ENCODE results near the gene CASP14. TPM values are rescaled to one million over a fixed set of nuclear protein-coding genes. Genes with fewer than 3 reads are reported as not detected.
A peak's percentile ranks its signal among the peaks of the same experiment; 100 is the strongest.

Gene CASP14
- total and polyA plus RNA-seq, 2 donors, result 0.24 to 13.0 TPM

GRCh38 chr19:15025217-15025616 is 24.1 kb upstream of the CASP14 start:
- no peak for DNase-seq (ENCODE audit: low read depth in 6 of 9, low spot score in 9 of 9)
- peaks cover 0 to 8% of the 10 kb centered on the region in 2 donors for H3K27me3 ChIP-seq (ENCODE audit: control insufficient read depth in 2 of 2, insufficient read depth in 1 of 2, low read length in 1 of 2)
- H3K4me1 ChIP-seq (ENCODE audit: control insufficient read depth in 2 of 2, insufficient read depth in 2 of 2, low read length in 2 of 2), result no peaks in the 10 kb centered on the region
- H3K36me3 ChIP-seq (ENCODE audit: control insufficient read depth in 2 of 2, insufficient read depth in 2 of 2, low read length in 1 of 2), result no peaks in the 10 kb centered on the region
- no peak overlapping the region for H3K27ac ChIP-seq (ENCODE audit: low read depth in 1 of 2, low read length in 1 of 2)
- whole genome bisulfite sequencing, result 25% methylated on average over 2 of the region's 2 CpGs
- no peak overlapping the region for H3K4me3 ChIP-seq (ENCODE audit: low read length in 2 of 2)
- H3K9me3 ChIP-seq (ENCODE audit: control insufficient read depth in 2 of 2, insufficient read depth in 1 of 2, low read length in 1 of 2), result no peaks in the 10 kb centered on the region

- Histone ChIP-seq H3K4me1 (ENCODE audit: control insufficient read depth in 2 of 2, insufficient read depth in 2 of 2, low read length in 2 of 2) (no peaks in the 10 kb centered on the region), H3K27me3 (ENCODE audit: control insufficient read depth in 2 of 2, insufficient read depth in 1 of 2, low read length in 1 of 2) (no peaks in the 10 kb centered on the region), H3K36me3 (ENCODE audit: control insufficient read depth in 2 of 2, insufficient read depth in 2 of 2, low read length in 1 of 2) (no peaks in the 10 kb centered on the region), H3K9me3 (ENCODE audit: control insufficient read depth in 2 of 2, insufficient read depth in 1 of 2, low read length in 1 of 2) (no peaks in the 10 kb centered on the region), H3K27ac (ENCODE audit: low read depth in 1 of 2, low read length in 1 of 2) (no peak overlapping the region), H3K4me3 (ENCODE audit: low read length in 2 of 2) (no peak overlapping the region)
- WGBS, result 75% methylated on average over 5 of the region's 5 CpGs
- DNase-seq (ENCODE audit: low read depth in 6 of 9, low spot score in 9 of 9), result no peak
Measured at GRCh38 chr19:15028490-15028889, 20.8 kb upstream of the CASP14 start.

- 90% methylated on average over 1 of the region's 1 CpG for WGBS
- Histone ChIP-seq H3K9me3 (ENCODE audit: control insufficient read depth in 2 of 2, insufficient read depth in 1 of 2, low read length in 1 of 2) (no peaks in the 10 kb centered on the region), H3K27ac (ENCODE audit: low read depth in 1 of 2, low read length in 1 of 2) (no peak overlapping the region), H3K4me1 (ENCODE audit: control insufficient read depth in 2 of 2, insufficient read depth in 2 of 2, low read length in 2 of 2) (no peaks in the 10 kb centered on the region), H3K4me3 (ENCODE audit: low read length in 2 of 2) (no peak overlapping the region), H3K36me3 (ENCODE audit: control insufficient read depth in 2 of 2, insufficient read depth in 2 of 2, low read length in 1 of 2) (no peaks in the 10 kb centered on the region), H3K27me3 (ENCODE audit: control insufficient read depth in 2 of 2, insufficient read depth in 1 of 2, low read length in 1 of 2) (no peaks in the 10 kb centered on the region)
- DNase-seq (ENCODE audit: low read depth in 6 of 9, low spot score in 9 of 9), result no peak
Measured at GRCh38 chr19:15031675-15032074, 17.6 kb upstream of the CASP14 start.

GRCh38 chr19:15035795-15036311 is 13.4 kb upstream of the CASP14 start:
- 83% methylated on average over 1 of the region's 1 CpG for WGBS

GRCh38 chr19:15037586-15037985 is 11.7 kb upstream of the CASP14 start:
- Histone ChIP-seq H3K36me3 (ENCODE audit: control insufficient read depth in 2 of 2, insufficient read depth in 2 of 2, low read length in 1 of 2) (no peaks in the 10 kb centered on the region), H3K4me1 (ENCODE audit: control insufficient read depth in 2 of 2, insufficient read depth in 2 of 2, low read length in 2 of 2) (no peaks in the 10 kb centered on the region), H3K4me3 (ENCODE audit: low read length in 2 of 2) (no peak overlapping the region), H3K27me3 (ENCODE audit: control insufficient read depth in 2 of 2, insufficient read depth in 1 of 2, low read length in 1 of 2) (no peaks in the 10 kb centered on the region), H3K9me3 (ENCODE audit: control insufficient read depth in 2 of 2, insufficient read depth in 1 of 2, low read length in 1 of 2) (no peaks in the 10 kb centered on the region), H3K27ac (ENCODE audit: low read depth in 1 of 2, low read length in 1 of 2) (no peak overlapping the region)
- 73% methylated on average over 4 of the region's 4 CpGs for WGBS
- no peak for DNase-seq (ENCODE audit: low read depth in 6 of 9, low spot score in 9 of 9)

More at GRCh38 chr19:15035795-15036311, 13.4 kb upstream of the CASP14 start:
- no peak overlapping the region for H3K4me3 ChIP-seq (ENCODE audit: low read length in 2 of 2)
- no peaks in the 10 kb centered on the region for H3K27me3 ChIP-seq (ENCODE audit: control insufficient read depth in 2 of 2, insufficient read depth in 1 of 2, low read length in 1 of 2)
- H3K4me1 ChIP-seq (ENCODE audit: control insufficient read depth in 2 of 2, insufficient read depth in 2 of 2, low read length in 2 of 2), result no peaks in the 10 kb centered on the region
- H3K27ac ChIP-seq (ENCODE audit: low read depth in 1 of 2, low read length in 1 of 2), result no peak overlapping the region
- DNase-seq (ENCODE audit: low read depth in 6 of 9, low spot score in 9 of 9), result no peak
- no peaks in the 10 kb centered on the region for H3K36me3 ChIP-seq (ENCODE audit: control insufficient read depth in 2 of 2, insufficient read depth in 2 of 2, low read length in 1 of 2)
- H3K9me3 ChIP-seq (ENCODE audit: control insufficient read depth in 2 of 2, insufficient read depth in 1 of 2, low read length in 1 of 2), result no peaks in the 10 kb centered on the region

GRCh38 chr19:15038294-15038693 is 11.0 kb upstream of the CASP14 start:
- Histone ChIP-seq H3K4me3 (ENCODE audit: low read length in 2 of 2) (no peak overlapping the region), H3K9me3 (ENCODE audit: control insufficient read depth in 2 of 2, insufficient read depth in 1 of 2, low read length in 1 of 2) (no peaks in the 10 kb centered on the region), H3K27me3 (ENCODE audit: control insufficient read depth in 2 of 2, insufficient read depth in 1 of 2, low read length in 1 of 2) (no peaks in the 10 kb centered on the region), H3K36me3 (ENCODE audit: control insufficient read depth in 2 of 2, insufficient read depth in 2 of 2, low read length in 1 of 2) (no peaks in the 10 kb centered on the region), H3K4me1 (ENCODE audit: control insufficient read depth in 2 of 2, insufficient read depth in 2 of 2, low read length in 2 of 2) (no peaks in the 10 kb centered on the region), H3K27ac (ENCODE audit: low read depth in 1 of 2, low read length in 1 of 2) (no peak overlapping the region)
- peak in 3 of 9 donors; percentile 2 to 15 (median 2) for DNase-seq (ENCODE audit: low read depth in 6 of 9, low spot score in 9 of 9)
- WGBS, result 75% methylated on average over 3 of the region's 3 CpGs

- no peak for DNase-seq (ENCODE audit: low read depth in 6 of 9, low spot score in 9 of 9)
- no peak overlapping the region for H3K4me3 ChIP-seq (ENCODE audit: low read length in 2 of 2)
- H3K27me3 ChIP-seq (ENCODE audit: control insufficient read depth in 2 of 2, insufficient read depth in 1 of 2, low read length in 1 of 2), result no peaks in the 10 kb centered on the region
- no peaks in the 10 kb centered on the region for H3K36me3 ChIP-seq (ENCODE audit: control insufficient read depth in 2 of 2, insufficient read depth in 2 of 2, low read length in 1 of 2)
- no peaks in the 10 kb centered on the region for H3K4me1 ChIP-seq (ENCODE audit: control insufficient read depth in 2 of 2, insufficient read depth in 2 of 2, low read length in 2 of 2)
- WGBS, result 92% methylated on average over 1 of the region's 1 CpG
- H3K27ac ChIP-seq (ENCODE audit: low read depth in 1 of 2, low read length in 1 of 2), result no peak overlapping the region
- no peaks in the 10 kb centered on the region for H3K9me3 ChIP-seq (ENCODE audit: control insufficient read depth in 2 of 2, insufficient read depth in 1 of 2, low read length in 1 of 2)
Measured at GRCh38 chr19:15042003-15042402, 7.3 kb upstream of the CASP14 start.

GRCh38 chr19:15042826-15043225 is 6.5 kb upstream of the CASP14 start:
- H3K4me3 ChIP-seq (ENCODE audit: low read length in 2 of 2), result no peak overlapping the region
- no peaks in the 10 kb centered on the region for H3K9me3 ChIP-seq (ENCODE audit: control insufficient read depth in 2 of 2, insufficient read depth in 1 of 2, low read length in 1 of 2)
- WGBS, result 95% methylated on average over 2 of the region's 2 CpGs
- H3K27ac ChIP-seq (ENCODE audit: low read depth in 1 of 2, low read length in 1 of 2), result no peak overlapping the region
- no peak for DNase-seq (ENCODE audit: low read depth in 6 of 9, low spot score in 9 of 9)
- H3K4me1 ChIP-seq (ENCODE audit: control insufficient read depth in 2 of 2, insufficient read depth in 2 of 2, low read length in 2 of 2), result no peaks in the 10 kb centered on the region
- H3K27me3 ChIP-seq (ENCODE audit: control insufficient read depth in 2 of 2, insufficient read depth in 1 of 2, low read length in 1 of 2), result no peaks in the 10 kb centered on the region
- no peaks in the 10 kb centered on the region for H3K36me3 ChIP-seq (ENCODE audit: control insufficient read depth in 2 of 2, insufficient read depth in 2 of 2, low read length in 1 of 2)

GRCh38 chr19:15045506-15045905 is 3.8 kb upstream of the CASP14 start:
- Histone ChIP-seq H3K4me1 (ENCODE audit: control insufficient read depth in 2 of 2, insufficient read depth in 2 of 2, low read length in 2 of 2) (no peaks in the 10 kb centered on the region), H3K36me3 (ENCODE audit: control insufficient read depth in 2 of 2, insufficient read depth in 2 of 2, low read length in 1 of 2) (no peaks in the 10 kb centered on the region), H3K27me3 (ENCODE audit: control insufficient read depth in 2 of 2, insufficient read depth in 1 of 2, low read length in 1 of 2) (no peaks in the 10 kb centered on the region), H3K9me3 (ENCODE audit: control insufficient read depth in 2 of 2, insufficient read depth in 1 of 2, low read length in 1 of 2) (no peaks in the 10 kb centered on the region), H3K4me3 (ENCODE audit: low read length in 2 of 2) (no peak overlapping the region), H3K27ac (ENCODE audit: low read depth in 1 of 2, low read length in 1 of 2) (no peak overlapping the region)
- WGBS, result 80% methylated on average over 3 of the region's 3 CpGs
- DNase-seq (ENCODE audit: low read depth in 6 of 9, low spot score in 9 of 9), result no peak

- 92% methylated on average over 11 of the region's 11 CpGs for WGBS
- H3K27me3 ChIP-seq (ENCODE audit: control insufficient read depth in 2 of 2, insufficient read depth in 1 of 2, low read length in 1 of 2), result no peaks in the 10 kb centered on the region
- H3K9me3 ChIP-seq (ENCODE audit: control insufficient read depth in 2 of 2, insufficient read depth in 1 of 2, low read length in 1 of 2), result no peaks in the 10 kb centered on the region
- no peak overlapping the region for H3K27ac ChIP-seq (ENCODE audit: low read depth in 1 of 2, low read length in 1 of 2)
- H3K36me3 ChIP-seq (ENCODE audit: control insufficient read depth in 2 of 2, insufficient read depth in 2 of 2, low read length in 1 of 2), result no peaks in the 10 kb centered on the region
- DNase-seq (ENCODE audit: low read depth in 6 of 9, low spot score in 9 of 9), result no peak
- H3K4me1 ChIP-seq (ENCODE audit: control insufficient read depth in 2 of 2, insufficient read depth in 2 of 2, low read length in 2 of 2), result no peaks in the 10 kb centered on the region
- H3K4me3 ChIP-seq (ENCODE audit: low read length in 2 of 2), result no peak overlapping the region
Measured at GRCh38 chr19:15047680-15048079, 1.6 kb upstream of the CASP14 start.

All from thymus (tissue), 11 donors.